PFSK-1 (cell line): ENCODE results near the gene MTUS2.

Experiments
- POLR2AphosphoS5 ChIP-seq: IDR thresholded peaks from 2 replicates; pipeline ENCODE4 v1.6.1; 2012; ENCODE audit warnings: low read depth, mild to moderate bottlenecking, control low read depth, low read length, moderate library complexity
- SIN3A ChIP-seq: IDR thresholded peaks from 2 replicates; pipeline ENCODE4 v1.6.1; 2012; ENCODE audit warnings: mild to moderate bottlenecking, low read length, moderate library complexity, borderline replicate concordance; ENCODE audit not compliant: insufficient read depth

DNA sequence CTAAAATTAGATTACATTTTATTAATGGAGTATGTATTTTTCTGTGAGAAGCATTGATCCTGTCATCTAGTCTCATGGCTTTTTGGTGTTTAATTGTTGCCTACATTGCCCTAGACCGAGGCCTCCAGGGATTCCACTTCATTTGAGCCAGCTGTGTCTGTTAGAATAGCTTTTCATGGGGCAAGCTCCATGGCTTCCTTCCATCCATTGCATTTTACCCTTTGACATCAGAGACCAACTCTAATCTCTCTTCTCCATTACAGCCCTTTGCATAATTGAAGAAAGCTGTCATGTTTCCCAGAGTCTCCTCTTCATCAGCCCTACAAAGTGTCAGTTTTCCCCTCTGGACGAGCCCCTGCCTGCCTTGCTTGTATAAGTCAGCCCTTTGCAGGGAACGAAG, 70.6 kb downstream of the MTUS2 start:
- TF ChIP-seq POLR2AphosphoS5: no peak
- no peak for TF ChIP-seq SIN3A
